Thoracic aorta (tissue), 2 donors: ENCODE data around the gene ZEB1. TPM values are rescaled to one million over a fixed set of nuclear protein-coding genes. Genes with fewer than 3 reads are reported as not detected.
"Not testable (repeated sequence)": the region's sequence is repeated elsewhere in the genome, so short reads cannot be mapped to it uniquely, and the experiment has no call there.

Experiments used
- ATAC-seq: fragments of 150-250 bp; one replicate; pipeline ENCODE4 v1.8.0; 2017; ENCODE audit warnings: low read depth; ENCODE audit not compliant: insufficient number of reproducible peaks, low FRiP score
- DNase-seq: peaks from one replicate; pipeline ENCODE4 v3.0.0-alpha.2; 2020; ENCODE audit warnings: low spot score
- H3K27ac ChIP-seq, 2 donors: fragments of 200-600 bp; sonication (generic); 1 replicate in 1 of 2; 2 replicates in 1 of 2; pipeline ENCODE4 v1.5.1; 2016; ENCODE audit warnings: mild to moderate bottlenecking in 2 of 2, moderate library complexity in 2 of 2
- H3K27me3 ChIP-seq: fragments of 200-600 bp; sonication (generic); replicated peaks from 2 replicates; pipeline ENCODE4 v1.6.0; 2016; ENCODE audit warnings: mild to moderate bottlenecking; ENCODE audit not compliant: insufficient read depth
- H3K36me3 ChIP-seq: fragments of 200-600 bp; sonication (generic); one replicate; pipeline ENCODE4 v1.5.1; 2016
- H3K4me1 ChIP-seq, 2 donors: fragments of 200-600 bp; sonication (generic); 1 replicate in 1 of 2; 2 replicates in 1 of 2; pipeline versions ENCODE4 v1.5.1 to v1.6.0; 2016; ENCODE audit warnings: low read depth in 2 of 2, mild to moderate bottlenecking in 1 of 2; ENCODE audit not compliant: control insufficient read depth in 1 of 2
- H3K4me3 ChIP-seq: fragments of 200-600 bp; sonication (generic); 2 replicates; pipeline ENCODE4 v1.5.1; 2016; ENCODE audit warnings: mild to moderate bottlenecking
- H3K9me3 ChIP-seq: fragments of 200-600 bp; sonication (generic); 2 replicates; pipeline ENCODE4 v1.5.1; 2016
- total RNA-seq, 2 donors: library from RNA; depleted of rRNA; stranded (reverse); fragments of >200 nt; gene quantifications; one replicate each; pipeline versions ENCODE4 v1.1.0 to v1.2.3, GENCODE V29; 2016
- TF ChIP-seq, protein P1 (sequence below): fragments of 200-600 bp; sonication (generic); IDR thresholded peaks from one replicate; pipeline ENCODE4 v1.5.1; 2019; ENCODE audit warnings: antibody characterized with exemption

Gene ZEB1
- total RNA-seq, 2 donors from 2014 or later, result 101 to 179 TPM

- TF ChIP-seq, protein P1, sequence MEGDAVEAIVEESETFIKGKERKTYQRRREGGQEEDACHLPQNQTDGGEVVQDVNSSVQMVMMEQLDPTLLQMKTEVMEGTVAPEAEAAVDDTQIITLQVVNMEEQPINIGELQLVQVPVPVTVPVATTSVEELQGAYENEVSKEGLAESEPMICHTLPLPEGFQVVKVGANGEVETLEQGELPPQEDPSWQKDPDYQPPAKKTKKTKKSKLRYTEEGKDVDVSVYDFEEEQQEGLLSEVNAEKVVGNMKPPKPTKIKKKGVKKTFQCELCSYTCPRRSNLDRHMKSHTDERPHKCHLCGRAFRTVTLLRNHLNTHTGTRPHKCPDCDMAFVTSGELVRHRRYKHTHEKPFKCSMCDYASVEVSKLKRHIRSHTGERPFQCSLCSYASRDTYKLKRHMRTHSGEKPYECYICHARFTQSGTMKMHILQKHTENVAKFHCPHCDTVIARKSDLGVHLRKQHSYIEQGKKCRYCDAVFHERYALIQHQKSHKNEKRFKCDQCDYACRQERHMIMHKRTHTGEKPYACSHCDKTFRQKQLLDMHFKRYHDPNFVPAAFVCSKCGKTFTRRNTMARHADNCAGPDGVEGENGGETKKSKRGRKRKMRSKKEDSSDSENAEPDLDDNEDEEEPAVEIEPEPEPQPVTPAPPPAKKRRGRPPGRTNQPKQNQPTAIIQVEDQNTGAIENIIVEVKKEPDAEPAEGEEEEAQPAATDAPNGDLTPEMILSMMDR, result no peak
- H3K9me3 ChIP-seq, result peaks cover 21% of the 10 kb centered on the region
- no peaks in the 10 kb centered on the region for H3K27me3 ChIP-seq
- no peak overlapping the region for H3K27ac ChIP-seq
- no peaks in the 10 kb centered on the region for H3K4me1 ChIP-seq
- DNase-seq (no peak), ATAC-seq (no peak)
- no peak overlapping the region for H3K4me3 ChIP-seq
- no peaks in the 10 kb centered on the region for H3K36me3 ChIP-seq
Observed at GRCh38 chr10:31554556-31554955, 235.5 kb downstream of the ZEB1 start.

GRCh38 chr10:31557854-31558253 lies 238.8 kb downstream of the ZEB1 start:
- H3K27ac ChIP-seq, result no peak overlapping the region
- DNase-seq (no peak), ATAC-seq (no peak)
- no peaks in the 10 kb centered on the region for H3K36me3 ChIP-seq
- H3K9me3 ChIP-seq, result peaks cover 21% of the 10 kb centered on the region
- H3K4me3 ChIP-seq, result no peak overlapping the region
- H3K4me1 ChIP-seq, result no peaks in the 10 kb centered on the region
- H3K27me3 ChIP-seq, result no peaks in the 10 kb centered on the region
- TF ChIP-seq, protein P1, result no peak

- H3K4me3 ChIP-seq, DNase-seq, H3K4me1 ChIP-seq, H3K27ac ChIP-seq, H3K9me3 ChIP-seq, H3K36me3 ChIP-seq, ATAC-seq, H3K27me3 ChIP-seq: not testable (repeated sequence)
Observed at GRCh38 chr10:31568252-31568861, 249.3 kb downstream of the ZEB1 start.

GRCh38 chr10:31574577-31574976 lies 255.6 kb downstream of the ZEB1 start:
- Histone ChIP-seq H3K27ac (no peak overlapping the region), H3K9me3 (no peaks in the 10 kb centered on the region), H3K4me3 (no peak overlapping the region), H3K27me3 (no peaks in the 10 kb centered on the region), H3K36me3 (no peaks in the 10 kb centered on the region), H3K4me1 (no peaks in the 10 kb centered on the region)
- no peak for ATAC-seq
- TF ChIP-seq, protein P1, result no peak
- no peak for DNase-seq

- ATAC-seq, result no peak
- Histone ChIP-seq H3K27me3 (no peaks in the 10 kb centered on the region), H3K27ac (no peak overlapping the region), H3K4me1 (peaks cover 10 to 13% of the 10 kb centered on the region in 2 donors), H3K36me3 (no peaks in the 10 kb centered on the region), H3K4me3 (no peak overlapping the region), H3K9me3 (no peaks in the 10 kb centered on the region)
- TF ChIP-seq, protein P1, result no peak
- DNase-seq, result no peak
Observed at GRCh38 chr10:31578181-31578852, 259.3 kb downstream of the ZEB1 start.
